Measurements from ENCODE around the gene UBE2Q2.
"Not testable (repeated sequence)": the region's sequence is repeated elsewhere in the genome, so short reads cannot be mapped to it uniquely, and the experiment has no call there.

UBE2Q2 gene

DNA sequence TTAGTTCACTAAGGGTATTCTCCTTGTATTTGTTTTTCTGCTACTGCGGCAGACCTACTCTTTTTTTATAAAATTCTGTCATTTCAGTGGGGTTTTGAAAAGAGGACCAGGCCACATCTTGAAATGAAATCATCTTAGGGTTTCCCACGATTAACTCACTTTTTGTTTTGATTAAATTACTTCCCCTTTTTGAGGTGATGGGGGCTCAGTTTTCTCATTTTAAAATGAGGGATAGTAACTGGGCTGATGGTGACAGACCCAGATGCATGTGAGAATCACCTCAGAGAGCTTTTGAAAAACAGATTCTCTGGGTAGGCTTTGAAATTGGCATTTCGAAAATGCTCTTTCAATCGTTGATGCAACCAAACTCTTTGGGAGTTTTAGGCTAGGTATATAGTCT lies 24.2 kb downstream of the UBE2Q2 start:
- no peak for DNase-seq

- DNase-seq: no peak
Measured at GRCh38 chr15:75868019-75868418, 24.8 kb downstream of the UBE2Q2 start.

- DNase-seq: no peak
Measured at GRCh38 chr15:75869446-75869845, 26.2 kb downstream of the UBE2Q2 start.

- DNase-seq: not testable (repeated sequence)
Measured at GRCh38 chr15:75871589-75871988, 28.3 kb downstream of the UBE2Q2 start.

- no peak for DNase-seq
Measured at GRCh38 chr15:75872403-75872990, 29.2 kb downstream of the UBE2Q2 start.

DNA sequence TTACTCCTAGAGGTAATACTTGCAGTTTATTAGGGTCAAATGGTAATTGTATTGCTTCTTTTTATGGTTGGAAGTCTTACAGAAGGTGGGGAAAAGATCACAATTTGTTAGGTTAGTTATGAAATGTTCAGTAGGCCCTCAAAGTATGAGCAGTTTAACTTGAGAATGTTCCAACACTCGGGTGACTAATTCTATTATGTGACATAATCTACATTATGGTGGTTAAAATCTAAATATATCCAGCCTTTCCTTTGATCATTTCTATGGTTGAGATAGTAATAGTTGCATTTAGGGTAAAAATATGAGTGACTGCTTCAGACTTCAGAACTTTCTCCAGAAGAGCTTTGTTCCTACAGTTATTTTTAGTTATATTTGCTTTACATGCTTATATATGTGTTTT lies 40.8 kb downstream of the UBE2Q2 start:
- DNase-seq: no peak

GRCh38 chr15:75887178-75887577 lies 43.9 kb downstream of the UBE2Q2 start:
- no peak for DNase-seq

DNA sequence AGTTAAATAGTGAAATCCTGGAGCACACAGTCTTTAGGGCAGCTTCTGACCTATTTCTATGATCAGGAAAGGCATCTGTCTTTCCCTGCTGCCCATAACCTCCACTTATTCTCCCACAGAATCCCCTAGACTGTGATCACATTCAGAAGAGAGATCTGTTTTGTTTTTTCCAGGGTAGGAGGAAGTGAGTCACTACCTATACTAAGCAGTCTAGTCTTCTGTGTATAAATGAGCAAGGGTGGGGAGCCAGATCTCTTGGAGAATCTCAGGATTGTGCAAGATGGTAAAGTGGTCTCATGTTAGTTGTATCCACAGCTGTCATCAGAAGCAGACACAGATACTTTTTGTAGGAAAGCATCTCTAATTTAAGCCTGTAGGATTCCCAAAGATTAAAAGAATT lies 48.6 kb downstream of the UBE2Q2 start:
- DNase-seq: no peak

- no peak for DNase-seq
Measured at GRCh38 chr15:75895731-75896130, 52.5 kb downstream of the UBE2Q2 start.

- no peak for DNase-seq
Measured at GRCh38 chr15:75900577-75900976, 57.3 kb downstream of the UBE2Q2 start.

DNA sequence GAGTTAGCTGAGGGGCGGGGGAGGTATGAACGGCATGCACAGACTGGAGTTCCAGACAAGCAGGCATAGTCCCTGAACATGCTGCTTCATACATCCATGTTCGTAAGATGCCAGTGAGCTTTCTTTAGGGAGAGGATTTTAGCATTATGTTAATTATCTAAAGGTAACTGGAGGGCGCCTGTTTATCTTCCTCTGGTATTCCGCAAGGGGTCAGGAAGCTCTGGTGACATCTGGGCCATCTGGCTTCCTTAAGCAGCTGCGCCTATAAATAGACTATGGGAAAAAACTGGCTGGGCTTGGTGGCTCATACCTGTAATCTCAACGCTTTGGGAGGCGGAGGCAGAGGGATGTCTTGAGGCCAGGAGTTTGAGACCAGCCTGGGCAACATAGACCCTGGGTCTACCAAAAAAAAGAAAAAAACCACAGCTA lies 58.9 kb downstream of the UBE2Q2 start:
- no peak for DNase-seq

- peak; percentile 90 for DNase-seq
Measured at GRCh38 chr15:75903331-75904239, 60.3 kb downstream of the UBE2Q2 start, which contains the start of gene FBXO22. Gene FBXO22, plus strand, starts transcription at chr15:75903878. Its CDS starts 86 bp downstream, at chr15:75903964.

GRCh38 chr15:75905231-75905630 lies 62.0 kb downstream of the UBE2Q2 start:
- no peak for DNase-seq

- not testable (repeated sequence) for DNase-seq
Measured at GRCh38 chr15:75910355-75910754, 67.1 kb downstream of the UBE2Q2 start.

DNA sequence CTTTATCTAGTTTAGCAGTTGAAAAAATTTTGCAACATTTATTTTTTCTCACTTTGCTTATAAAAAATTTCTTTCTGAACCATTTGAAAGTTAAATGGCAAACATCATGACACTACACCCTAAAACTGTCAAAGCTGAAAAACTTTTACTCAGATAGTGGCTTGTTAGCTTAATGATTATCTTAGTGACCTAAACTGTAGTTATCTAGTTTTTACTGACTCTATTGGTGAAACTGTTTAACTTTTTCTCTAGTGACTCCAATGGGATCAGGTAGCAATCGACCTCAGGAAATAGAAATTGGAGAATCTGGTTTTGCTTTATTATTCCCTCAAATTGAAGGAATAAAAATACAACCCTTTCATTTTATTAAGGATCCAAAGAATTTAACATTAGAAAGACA lies 73.7 kb downstream of the UBE2Q2 start:
- DNase-seq: no peak

DNA sequence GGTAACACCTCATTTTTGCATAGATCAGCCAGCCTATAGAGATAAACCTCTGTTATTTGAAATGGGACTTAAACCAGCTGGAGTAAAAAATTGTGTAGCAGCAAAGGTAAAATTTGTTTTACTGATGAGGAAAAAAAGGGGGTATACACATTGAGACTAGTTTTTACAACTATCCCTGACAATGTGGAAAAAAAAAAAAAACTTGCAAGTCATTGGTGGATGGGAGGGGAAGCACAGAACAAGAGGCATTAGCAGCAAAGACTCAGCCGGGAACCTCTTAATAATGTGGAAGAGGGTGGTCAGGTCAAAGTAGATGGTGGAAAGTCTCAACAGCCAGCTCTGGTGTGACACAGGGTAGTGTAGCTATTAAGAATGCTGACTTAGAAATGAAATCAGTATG lies 74.9 kb downstream of the UBE2Q2 start:
- DNase-seq: no peak

- DNase-seq: no peak
Measured at GRCh38 chr15:75920079-75920478, 76.8 kb downstream of the UBE2Q2 start.

- peak; percentile 18 for DNase-seq
Measured at GRCh38 chr15:75921732-75922703, 78.8 kb downstream of the UBE2Q2 start.

DNA sequence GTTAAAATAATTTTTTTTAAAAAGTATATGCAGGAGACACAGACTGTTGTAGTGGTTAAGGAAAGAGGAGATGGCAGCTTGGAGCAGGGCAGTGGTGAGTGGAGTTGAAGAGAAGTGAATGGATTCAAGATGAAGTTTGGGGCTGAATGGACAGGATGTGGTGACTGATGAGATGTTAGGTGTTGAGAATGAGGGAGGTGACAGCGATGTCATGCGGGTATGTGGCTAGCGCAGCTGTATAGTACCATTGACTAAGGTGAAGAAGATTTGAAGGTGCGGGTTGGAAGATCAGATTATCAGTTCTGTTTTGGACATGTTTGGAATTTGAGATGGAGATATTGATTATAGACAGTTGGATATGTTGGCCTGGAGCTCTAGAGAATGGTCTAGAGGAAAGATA lies 80.5 kb downstream of the UBE2Q2 start:
- DNase-seq: peak; percentile 2

- DNase-seq: no peak
Measured at GRCh38 chr15:75924576-75924975, 81.3 kb downstream of the UBE2Q2 start.

DNA sequence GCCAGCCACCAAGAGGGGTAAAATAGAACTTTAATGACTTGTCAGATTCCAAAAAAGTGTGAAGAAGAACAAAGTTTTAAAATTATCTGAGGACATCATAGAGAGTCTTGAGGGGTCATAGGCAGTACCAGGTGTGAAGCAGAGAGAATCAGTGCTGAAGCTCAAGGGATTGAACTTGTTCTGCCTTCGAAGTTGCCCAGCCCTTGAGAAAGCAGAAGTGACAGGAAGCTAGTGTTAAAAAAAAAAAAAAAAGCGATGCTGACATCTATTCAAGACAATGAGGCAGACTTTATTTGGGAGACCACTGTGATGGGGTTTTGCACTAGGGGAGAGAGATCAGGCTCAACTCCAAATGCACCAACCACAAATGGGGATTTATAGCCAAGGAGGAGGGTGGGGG lies 82.2 kb downstream of the UBE2Q2 start:
- no peak for DNase-seq

DNA sequence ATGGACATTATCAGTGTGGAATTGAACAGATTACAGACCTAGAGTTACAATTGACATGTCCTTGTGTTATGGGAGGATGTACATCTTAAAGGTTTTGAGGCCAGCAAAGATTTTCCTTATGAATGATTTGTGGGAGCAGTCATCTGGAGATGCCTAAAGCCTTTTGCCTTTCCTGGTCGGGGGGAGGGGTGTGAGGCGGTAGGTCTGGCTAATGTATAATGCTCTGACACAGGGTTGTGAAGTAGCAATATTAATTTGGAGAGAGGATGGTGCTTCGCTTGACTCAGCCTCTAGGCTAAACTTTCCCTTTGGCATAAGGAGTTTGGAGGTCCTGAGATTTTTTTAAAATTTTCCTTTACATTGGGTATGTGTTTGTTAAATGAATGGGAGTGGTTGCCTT lies 83.7 kb downstream of the UBE2Q2 start:
- no peak for DNase-seq

- DNase-seq: no peak
Measured at GRCh38 chr15:75927601-75928000, 84.4 kb downstream of the UBE2Q2 start.

All from CD4-positive, alpha-beta T cell treated with Interleukin-17A for 4 hours (primary cell).